ENCODE data around the gene C1orf159.

GRCh38 chr1:1136547-1137230 is 20.8 kb upstream of the C1orf159 start:
- TF ChIP-seq, protein P1, sequence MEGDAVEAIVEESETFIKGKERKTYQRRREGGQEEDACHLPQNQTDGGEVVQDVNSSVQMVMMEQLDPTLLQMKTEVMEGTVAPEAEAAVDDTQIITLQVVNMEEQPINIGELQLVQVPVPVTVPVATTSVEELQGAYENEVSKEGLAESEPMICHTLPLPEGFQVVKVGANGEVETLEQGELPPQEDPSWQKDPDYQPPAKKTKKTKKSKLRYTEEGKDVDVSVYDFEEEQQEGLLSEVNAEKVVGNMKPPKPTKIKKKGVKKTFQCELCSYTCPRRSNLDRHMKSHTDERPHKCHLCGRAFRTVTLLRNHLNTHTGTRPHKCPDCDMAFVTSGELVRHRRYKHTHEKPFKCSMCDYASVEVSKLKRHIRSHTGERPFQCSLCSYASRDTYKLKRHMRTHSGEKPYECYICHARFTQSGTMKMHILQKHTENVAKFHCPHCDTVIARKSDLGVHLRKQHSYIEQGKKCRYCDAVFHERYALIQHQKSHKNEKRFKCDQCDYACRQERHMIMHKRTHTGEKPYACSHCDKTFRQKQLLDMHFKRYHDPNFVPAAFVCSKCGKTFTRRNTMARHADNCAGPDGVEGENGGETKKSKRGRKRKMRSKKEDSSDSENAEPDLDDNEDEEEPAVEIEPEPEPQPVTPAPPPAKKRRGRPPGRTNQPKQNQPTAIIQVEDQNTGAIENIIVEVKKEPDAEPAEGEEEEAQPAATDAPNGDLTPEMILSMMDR (optimal IDR thresholded peaks at IDR 0.05 in 1 of 3, IDR thresholded peaks at IDR 0.05 in 1 of 3, conservative IDR thresholded peaks at IDR 0.05 in 1 of 3; ENCODE audit: extremely low read depth in 1 of 3, insufficient read depth in 2 of 3, low read length in 3 of 3) = no peak
- peak; percentile 81 for TF ChIP-seq EZH2 (IDR thresholded peaks at IDR 0.05; ENCODE audit: low read length)

Measured in keratinocyte (primary cell).